Peyer's patch (tissue), 4 donors: ENCODE data around the gene NR1H4. TPM values are rescaled to one million over a fixed set of nuclear protein-coding genes. Genes with fewer than 3 reads are reported as not detected.

Experiments used
- DNase-seq, 3 donors: peaks; one replicate each; pipeline ENCODE4 v3.0.0-alpha.2; 2017 to 2019
- H3K27ac ChIP-seq, 4 donors: fragments of 200-600 bp; sonication (generic); one replicate each; pipeline ENCODE4 v1.5.1; 2016 to 2019
- H3K27me3 ChIP-seq, 2 donors: fragments of 200-600 bp; sonication (generic); one replicate each; pipeline ENCODE4 v1.5.1; 2019
- H3K36me3 ChIP-seq, 3 donors: fragments of 200-600 bp; sonication (generic); one replicate each; pipeline ENCODE4 v1.5.1; 2016 to 2019
- H3K4me1 ChIP-seq, 4 donors: fragments of 200-600 bp; sonication (generic); one replicate each; pipeline ENCODE4 v1.5.1; 2016 to 2019
- H3K4me3 ChIP-seq, 4 donors: fragments of 200-600 bp; sonication (generic); 1 replicate in 3 of 4; 2 replicates in 1 of 4; pipeline ENCODE4 v1.5.1; 2016 to 2019; ENCODE audit warnings: mild to moderate bottlenecking in 1 of 4
- H3K9me3 ChIP-seq, 4 donors: fragments of 200-600 bp; sonication (generic); one replicate each; pipeline ENCODE4 v1.5.1; 2016 to 2019; ENCODE audit warnings: mild to moderate bottlenecking in 1 of 4
- CTCF ChIP-seq, 6 experiments: fragments of 450-650 bp in 4 of 6; fragments of 200-600 bp in 2 of 6; sonication (generic) in 1 of 6; IDR thresholded peaks; one replicate each; pipeline ENCODE4 v1.5.1; 2017 to 2019; ENCODE audit warnings: antibody characterized with exemption in 6 of 6, mild to moderate bottlenecking in 3 of 6, moderate library complexity in 1 of 6
- POLR2A ChIP-seq, 2 donors: fragments of 450-650 bp; IDR thresholded peaks; one replicate each; pipeline ENCODE4 v1.5.1; 2017; ENCODE audit warnings: antibody characterized with exemption in 2 of 2, mild to moderate bottlenecking in 2 of 2, moderate library complexity in 2 of 2
- total RNA-seq, 4 donors: library from RNA; depleted of rRNA; stranded (reverse); fragments of >200 nt; gene quantifications; one replicate each; pipeline ENCODE4 v1.1.0, GENCODE V29; 2016

Gene NR1H4
- total RNA-seq, 4 donors from 2014 or later, result 75.1 to 316 (median 227) TPM

- no peaks in the 10 kb centered on the region for H3K36me3 ChIP-seq
- no peak for DNase-seq
- H3K9me3 ChIP-seq, result no peaks in the 10 kb centered on the region
- TF ChIP-seq POLR2A (IDR thresholded peaks at IDR 0.05), result no peak
- TF ChIP-seq CTCF (IDR thresholded peaks at IDR 0.05), result peak in 1 of 6 experiments; percentile 6
- peak overlapping the region in 3 of 4 donors; percentile 23 to 67 (median 40) for H3K27ac ChIP-seq
- no peaks in the 10 kb centered on the region for H3K27me3 ChIP-seq
- H3K4me3 ChIP-seq, result no peak overlapping the region
- H3K4me1 ChIP-seq, result peaks cover 0 to 12% (median 0%) of the 10 kb centered on the region in 4 donors
Observed at GRCh38 chr12:100484183-100484886, 10.7 kb downstream of the NR1H4 start.

GRCh38 chr12:100484891-100485471 lies 11.3 kb downstream of the NR1H4 start:
- no peaks in the 10 kb centered on the region for H3K27me3 ChIP-seq
- no peak for TF ChIP-seq POLR2A (IDR thresholded peaks at IDR 0.05)
- no peak for TF ChIP-seq CTCF (IDR thresholded peaks at IDR 0.05)
- no peaks in the 10 kb centered on the region for H3K36me3 ChIP-seq

DNA sequence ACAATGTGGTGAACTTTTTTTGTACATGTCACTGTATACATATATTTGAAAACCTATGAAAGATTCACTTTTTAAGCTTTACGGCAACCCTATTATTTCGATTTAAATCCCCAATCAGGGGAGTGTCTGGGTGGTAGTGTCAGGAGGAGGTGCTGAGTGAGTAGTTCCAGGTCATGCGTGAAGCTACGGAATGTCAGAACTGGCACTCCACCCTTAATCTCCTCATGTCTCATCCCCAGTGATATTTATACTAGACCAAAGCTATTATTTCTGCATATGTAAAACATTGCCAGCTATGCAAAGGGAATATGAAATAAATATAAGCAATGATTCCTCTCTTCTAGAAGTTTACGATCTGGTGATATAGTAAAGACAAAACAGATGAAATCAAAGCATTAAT lies 12.3 kb downstream of the NR1H4 start:
- no peak overlapping the region for H3K27ac ChIP-seq
- H3K36me3 ChIP-seq, result peaks cover 0 to under 1% (median 0%) of the 10 kb centered on the region in 3 donors
- no peak for TF ChIP-seq CTCF (IDR thresholded peaks at IDR 0.05)
- no peak for TF ChIP-seq POLR2A (IDR thresholded peaks at IDR 0.05)
- no peaks in the 10 kb centered on the region for H3K27me3 ChIP-seq
- H3K4me1 ChIP-seq, result peaks cover 0 to 25% (median 0%) of the 10 kb centered on the region in 4 donors
- H3K9me3 ChIP-seq, result no peaks in the 10 kb centered on the region
- no peak for DNase-seq
- no peak overlapping the region for H3K4me3 ChIP-seq

More at GRCh38 chr12:100484891-100485471, 11.3 kb downstream of the NR1H4 start:
- H3K4me1 ChIP-seq, result peaks cover 0 to 18% (median 0%) of the 10 kb centered on the region in 4 donors
- no peaks in the 10 kb centered on the region for H3K9me3 ChIP-seq
- peak overlapping the region in 3 of 4 donors; percentile 23 to 67 (median 40) for H3K27ac ChIP-seq
- H3K4me3 ChIP-seq, result no peak overlapping the region
- DNase-seq, result no peak

- no peak for TF ChIP-seq CTCF (IDR thresholded peaks at IDR 0.05)
- no peak for TF ChIP-seq POLR2A (IDR thresholded peaks at IDR 0.05)
- H3K4me3 ChIP-seq, result no peak overlapping the region
- no peaks in the 10 kb centered on the region for H3K27me3 ChIP-seq
- DNase-seq, result no peak
- peaks cover 0 to 35% (median 0%) of the 10 kb centered on the region in 4 donors for H3K4me1 ChIP-seq
- H3K27ac ChIP-seq, result peak overlapping the region in 2 of 4 donors; percentile 20 to 32
- peaks cover 0 to 3% (median 0%) of the 10 kb centered on the region in 3 donors for H3K36me3 ChIP-seq
- H3K9me3 ChIP-seq, result no peaks in the 10 kb centered on the region
Observed at GRCh38 chr12:100489251-100489820, 15.7 kb downstream of the NR1H4 start.

GRCh38 chr12:100490056-100490455 lies 16.4 kb downstream of the NR1H4 start:
- Histone ChIP-seq H3K4me3 (no peak overlapping the region), H3K36me3 (peaks cover 0 to 3% (median 0%) of the 10 kb centered on the region in 3 donors), H3K27me3 (no peaks in the 10 kb centered on the region), H3K9me3 (no peaks in the 10 kb centered on the region), H3K27ac (peak overlapping the region in 2 of 4 donors; percentile 32 to 59), H3K4me1 (peaks cover 0 to 36% (median 0%) of the 10 kb centered on the region in 4 donors)
- TF ChIP-seq CTCF (IDR thresholded peaks at IDR 0.05), result no peak
- no peak for TF ChIP-seq POLR2A (IDR thresholded peaks at IDR 0.05)
- no peak for DNase-seq
